Measurements from ENCODE around the gene PIN1. TPM values are rescaled to one million over a fixed set of nuclear protein-coding genes. Genes with fewer than 3 reads are reported as not detected.
"Not testable (repeated sequence)": the region's sequence is repeated elsewhere in the genome, so short reads cannot be mapped to it uniquely, and the experiment has no call there.

The PIN1 gene
- total RNA-seq, 1 donor from 2014 or later, result 122 TPM

- peak; percentile 98 for DNase-seq (ENCODE audit: low read depth, low spot score)
Measured at GRCh38 chr19:9818734-9819595, 16.2 kb upstream of the PIN1 start, which contains the start of gene FBXL12. Gene FBXL12, minus strand, starts transcription at chr19:9819079. Its CDS starts 266 bp downstream, at chr19:9818813.

GRCh38 chr19:9819596-9819909 is 15.6 kb upstream of the PIN1 start:
- no peak for DNase-seq (ENCODE audit: low read depth, low spot score)

- not testable (repeated sequence) for DNase-seq (ENCODE audit: low read depth, low spot score)
Measured at GRCh38 chr19:9820034-9820433, 15.1 kb upstream of the PIN1 start.

DNA sequence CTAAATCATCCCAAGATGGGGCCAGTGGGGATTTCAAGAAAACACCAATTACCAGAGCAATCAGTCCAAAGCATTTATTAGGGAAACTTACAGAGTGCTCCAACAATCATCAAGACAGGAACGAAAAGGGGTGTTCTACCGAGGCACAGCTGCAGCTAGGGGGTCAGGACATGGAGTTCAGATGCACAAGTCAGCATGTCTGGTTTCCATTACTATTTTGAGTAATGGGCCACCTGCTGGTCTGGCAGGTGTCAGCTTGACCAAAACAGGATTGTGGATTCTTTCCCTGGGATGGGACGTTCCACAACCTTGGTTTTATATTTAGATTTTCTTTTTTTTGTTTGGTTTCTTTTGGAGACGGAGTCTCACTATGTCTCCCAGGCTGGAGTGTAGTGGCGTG is 11.3 kb upstream of the PIN1 start:
- no peak for DNase-seq (ENCODE audit: low read depth, low spot score)

DNA sequence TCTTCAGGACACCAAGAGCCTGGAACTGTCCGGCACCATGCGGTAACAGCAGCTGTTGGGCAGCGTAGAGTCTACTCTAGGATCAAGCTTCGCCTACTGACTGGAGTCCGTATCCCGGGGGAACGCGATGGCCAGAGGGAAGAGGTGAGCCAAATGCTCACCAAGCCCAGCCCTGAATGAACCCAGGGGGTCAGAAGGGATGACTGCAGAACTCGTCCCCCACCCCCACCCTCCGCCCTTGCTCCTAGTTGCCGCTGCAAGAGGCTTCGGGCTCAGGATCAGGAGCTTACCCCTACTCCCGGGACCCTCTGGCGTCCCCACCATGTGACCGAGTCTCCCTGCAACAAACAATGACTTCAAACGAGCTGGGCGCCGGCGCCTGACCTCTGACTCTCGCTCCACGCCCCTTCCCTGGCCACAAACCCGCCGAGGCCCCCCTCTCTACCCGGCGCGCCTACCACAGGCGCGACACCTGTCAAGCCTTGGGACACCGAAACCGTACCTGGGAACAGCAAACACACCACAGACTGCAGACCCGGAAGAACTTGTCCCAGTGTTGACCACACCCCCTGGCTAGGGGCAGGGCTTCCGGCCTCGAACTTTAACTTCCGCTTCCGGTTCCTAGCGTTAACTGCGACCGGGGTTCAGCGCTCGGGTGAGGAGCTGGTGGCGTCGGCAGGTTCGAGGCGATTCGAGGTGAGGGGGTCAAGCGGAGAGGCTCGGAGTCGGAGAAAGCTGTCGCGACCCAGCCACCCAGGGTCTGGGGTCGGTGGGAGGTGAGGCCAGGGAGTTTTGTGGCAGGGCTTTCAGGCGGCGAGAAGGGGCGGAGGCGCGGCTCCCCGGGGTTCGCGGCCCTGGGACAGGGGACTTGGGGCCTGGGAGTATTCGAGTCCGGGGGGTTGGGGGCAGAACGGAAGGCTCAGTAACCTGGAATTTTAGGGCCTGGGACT is 7.6 kb upstream of the PIN1 start, which contains the start of gene UBL5:
UBL5 (plus strand) TSS at position 630 of the 950 bp plus-strand sequence. CDS start 420 bp downstream, outside the sequence.
- peak; percentile 43 for DNase-seq (ENCODE audit: low read depth, low spot score)

DNA sequence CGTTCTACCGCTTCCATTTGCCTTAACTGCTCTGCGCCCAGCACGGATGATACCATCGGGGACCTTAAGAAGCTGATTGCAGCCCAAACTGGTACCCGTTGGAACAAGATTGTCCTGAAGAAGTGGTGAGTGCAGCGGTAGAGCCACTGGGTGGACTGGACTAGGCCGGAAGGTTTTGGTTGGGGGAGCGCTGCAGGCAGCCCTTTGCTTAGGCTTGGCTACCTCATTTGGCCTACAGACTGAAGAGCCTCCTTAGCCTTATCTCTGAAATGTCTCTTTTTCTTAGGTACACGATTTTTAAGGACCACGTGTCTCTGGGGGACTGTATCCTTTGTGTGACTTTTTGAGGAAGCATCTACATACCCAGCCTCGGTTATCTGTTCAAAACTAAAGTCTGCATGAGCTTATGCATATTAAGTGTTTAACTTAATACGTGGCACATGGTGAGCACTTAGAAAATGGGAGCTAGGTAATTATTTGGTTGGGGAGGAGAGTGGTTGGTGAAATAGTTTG is 6.5 kb upstream of the PIN1 start:
- DNase-seq (ENCODE audit: low read depth, low spot score), result no peak

DNA sequence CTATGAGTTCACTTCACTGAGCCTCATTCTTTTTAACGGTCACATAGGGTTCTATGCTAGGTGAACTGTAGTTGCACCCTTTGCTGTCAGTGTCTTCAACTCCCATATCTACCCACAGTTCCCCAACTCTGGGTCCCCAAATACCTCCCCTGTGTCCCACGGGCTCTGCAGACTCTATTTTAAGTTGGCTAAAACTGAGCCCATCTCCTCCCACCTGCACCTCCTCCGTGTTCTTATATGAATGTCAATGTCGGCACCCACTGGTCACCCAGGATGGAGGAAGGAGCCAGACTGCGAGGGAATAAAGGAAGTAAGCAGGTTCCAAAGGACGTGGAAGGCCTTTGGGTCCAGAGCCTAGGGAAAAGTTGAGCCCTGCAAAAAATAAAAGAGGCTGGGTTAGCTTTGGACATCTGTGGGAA is 802 bp upstream of the PIN1 start:
- DNase-seq (ENCODE audit: low read depth, low spot score), result no peak

GRCh38 chr19:9835507-9835949 is 410 bp downstream of the PIN1 start:
- no peak for DNase-seq (ENCODE audit: low read depth, low spot score)

DNA sequence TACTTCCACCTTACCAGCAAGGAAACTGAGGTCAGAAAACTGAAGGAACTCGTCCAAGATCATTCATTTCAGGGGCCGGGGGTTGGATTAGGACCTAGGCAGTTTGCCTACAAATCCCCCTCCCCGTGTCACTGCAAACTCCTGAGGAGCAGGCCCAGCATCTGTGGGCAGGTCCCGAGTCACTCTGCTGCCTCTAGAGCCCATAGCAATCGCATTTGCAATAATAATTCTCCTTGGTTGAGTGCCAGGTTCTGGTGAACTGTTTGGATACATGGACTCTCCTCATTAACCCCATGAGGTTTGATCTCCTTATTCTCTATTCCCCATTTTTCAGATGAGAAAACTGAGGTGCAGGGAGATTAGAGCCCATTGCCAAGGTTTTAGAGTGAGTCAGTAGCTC is 903 bp downstream of the PIN1 start:
- no peak for DNase-seq (ENCODE audit: low read depth, low spot score)

DNA sequence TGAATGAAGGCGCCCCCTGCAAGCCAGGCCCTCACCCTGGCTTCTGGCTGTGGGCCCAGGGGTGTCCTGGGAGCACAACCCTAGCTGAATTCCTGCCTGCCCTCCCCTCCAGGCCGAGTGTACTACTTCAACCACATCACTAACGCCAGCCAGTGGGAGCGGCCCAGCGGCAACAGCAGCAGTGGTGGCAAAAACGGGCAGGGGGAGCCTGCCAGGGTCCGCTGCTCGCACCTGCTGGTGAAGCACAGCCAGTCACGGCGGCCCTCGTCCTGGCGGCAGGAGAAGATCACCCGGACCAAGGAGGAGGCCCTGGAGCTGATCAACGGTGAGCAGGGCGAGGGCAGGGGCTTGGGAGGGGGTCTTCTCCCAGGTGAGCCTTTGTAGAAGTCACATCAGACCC is 3.2 kb downstream of the PIN1 start:
- DNase-seq (ENCODE audit: low read depth, low spot score), result no peak

DNA sequence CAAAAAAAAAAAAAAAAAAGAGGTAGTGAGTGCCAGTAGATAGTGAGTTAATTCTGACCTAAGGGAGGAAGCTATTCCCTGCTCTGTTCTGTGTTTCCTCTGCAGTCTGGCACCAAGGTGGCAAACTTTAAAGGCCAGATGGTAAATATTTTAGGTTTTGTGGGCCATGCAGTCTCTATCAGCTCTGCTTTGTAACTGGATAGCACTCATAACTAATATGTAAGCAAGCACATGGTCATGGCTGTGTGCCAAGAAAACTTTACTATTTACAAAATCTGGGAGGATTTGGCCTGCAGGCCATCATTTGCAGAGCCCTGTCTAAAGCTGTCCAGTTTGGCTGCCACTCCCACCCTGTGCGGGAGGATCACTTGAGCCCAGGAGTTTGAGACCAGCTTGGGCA is 4.3 kb downstream of the PIN1 start:
- DNase-seq (ENCODE audit: low read depth, low spot score), result no peak

DNA sequence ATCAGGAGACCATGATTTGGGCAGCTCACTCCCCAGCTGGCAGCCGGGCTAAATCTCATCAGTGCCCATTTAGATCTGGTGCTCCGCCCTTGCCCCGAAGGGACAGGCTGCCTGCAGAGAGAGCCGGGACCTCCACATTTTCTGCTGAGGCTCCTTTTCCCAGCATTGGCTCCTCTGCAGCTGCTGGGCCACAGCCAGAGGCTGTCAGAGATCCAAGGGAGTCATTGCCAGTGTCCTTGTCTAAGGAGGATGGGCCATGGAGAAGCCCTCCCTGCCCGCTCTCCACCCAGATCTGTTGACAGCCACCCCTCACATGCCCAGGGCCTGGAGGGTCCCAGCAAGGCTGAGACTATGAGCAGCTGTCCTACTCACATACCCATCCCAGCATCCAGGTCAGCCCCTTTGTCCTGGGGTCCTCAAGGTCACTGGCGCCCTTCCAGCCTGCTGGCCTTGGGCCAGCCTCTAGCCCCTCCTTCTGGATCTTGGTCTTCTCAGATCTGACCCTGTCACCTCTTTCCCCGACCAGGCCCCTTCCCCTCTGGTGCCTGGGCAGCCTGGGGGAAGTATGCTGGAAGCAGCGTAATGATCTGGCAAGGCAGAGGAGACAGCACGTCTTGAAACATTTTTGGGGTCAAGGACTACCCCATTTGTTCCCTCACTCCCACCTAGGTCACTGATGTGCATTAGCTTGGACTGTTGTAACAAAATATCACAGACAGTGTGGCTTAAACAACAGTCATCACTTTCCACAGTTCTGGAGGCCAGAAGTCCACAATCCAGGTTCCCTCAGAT is 7.9 kb downstream of the PIN1 start:
- DNase-seq (ENCODE audit: low read depth, low spot score), result no peak

- DNase-seq (ENCODE audit: low read depth, low spot score), result not testable (repeated sequence)
Measured at GRCh38 chr19:9843626-9844273, 8.6 kb downstream of the PIN1 start.

GRCh38 chr19:9847087-9847671 is 12.1 kb downstream of the PIN1 start:
- DNase-seq (ENCODE audit: low read depth, low spot score), result peak; percentile 69

- no peak for DNase-seq (ENCODE audit: low read depth, low spot score)
Measured at GRCh38 chr19:9848060-9848459, 12.9 kb downstream of the PIN1 start.

DNA sequence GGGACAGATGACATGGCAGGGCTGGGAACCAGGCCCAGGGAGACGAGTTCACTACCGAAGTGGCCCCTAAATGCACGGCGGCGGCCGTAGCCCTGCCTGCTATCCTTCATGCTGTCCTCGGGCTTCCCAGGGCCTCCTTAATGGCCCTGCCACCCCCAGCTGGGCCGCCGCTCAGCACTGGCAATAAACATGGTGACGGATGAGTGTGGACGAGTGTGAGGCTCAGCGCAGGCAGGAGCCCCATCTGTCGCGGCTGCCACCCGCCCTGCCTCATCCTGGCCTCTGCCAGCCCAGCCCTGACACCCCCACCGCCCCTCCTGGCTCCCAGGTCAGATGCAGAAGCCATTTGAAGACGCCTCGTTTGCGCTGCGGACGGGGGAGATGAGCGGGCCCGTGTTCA is 13.6 kb downstream of the PIN1 start:
- no peak for DNase-seq (ENCODE audit: low read depth, low spot score)

GRCh38 chr19:9849791-9850190 is 14.7 kb downstream of the PIN1 start:
- no peak for DNase-seq (ENCODE audit: low read depth, low spot score)

GRCh38 chr19:9850235-9850959 is 15.3 kb downstream of the PIN1 start:
- DNase-seq (ENCODE audit: low read depth, low spot score), result no peak

- DNase-seq (ENCODE audit: low read depth, low spot score), result no peak
Measured at GRCh38 chr19:9854282-9854846, 19.2 kb downstream of the PIN1 start.

Data from pulmonary artery endothelial cell (primary cell).